ACHN (cell line): ENCODE measurements around the gene BPI.
"Not testable (repeated sequence)": the region's sequence is repeated elsewhere in the genome, so short reads cannot be mapped to it uniquely, and the experiment has no call there.

ENCODE experiments used
- DNase-seq: peaks from one replicate; pipeline ENCODE4 v3.0.0-alpha.2; 2015
- in situ Hi-C: cut with HindIII; loops from 2 replicates; pipeline ENCODE4 v1.10.0; 2017; ENCODE audit warnings: low sequenced_read_pairs, low pct_ligation_motif_present, low pct_unique_long_range_greater_than_20kb

The BPI gene

DNA sequence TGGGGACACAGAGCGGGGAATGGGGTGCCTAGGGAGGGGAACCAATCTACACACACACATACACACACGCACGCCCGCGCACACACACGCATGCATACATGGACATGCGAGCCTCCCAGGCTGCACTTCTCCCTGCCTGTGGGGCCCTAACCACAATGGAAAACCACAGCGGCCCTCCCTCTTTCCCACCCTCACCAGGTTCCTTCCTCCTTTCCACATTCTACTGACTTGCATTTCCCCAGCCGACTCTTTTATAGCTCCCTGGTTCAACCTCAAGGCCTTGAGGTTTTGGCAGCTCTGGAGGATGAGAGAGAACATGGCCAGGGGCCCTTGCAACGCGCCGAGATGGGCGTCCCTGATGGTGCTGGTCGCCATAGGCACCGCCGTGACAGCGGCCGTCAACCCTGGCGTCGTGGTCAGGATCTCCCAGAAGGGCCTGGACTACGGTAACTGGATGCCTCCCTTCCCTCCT, at the start of gene BPI:
Gene BPI (plus strand): TSS at position 249 of the 472 bp plus-strand sequence. CDS start 68 bp downstream, at position 317.
- in situ Hi-C loops = no loop called here
- no peak for DNase-seq

DNA sequence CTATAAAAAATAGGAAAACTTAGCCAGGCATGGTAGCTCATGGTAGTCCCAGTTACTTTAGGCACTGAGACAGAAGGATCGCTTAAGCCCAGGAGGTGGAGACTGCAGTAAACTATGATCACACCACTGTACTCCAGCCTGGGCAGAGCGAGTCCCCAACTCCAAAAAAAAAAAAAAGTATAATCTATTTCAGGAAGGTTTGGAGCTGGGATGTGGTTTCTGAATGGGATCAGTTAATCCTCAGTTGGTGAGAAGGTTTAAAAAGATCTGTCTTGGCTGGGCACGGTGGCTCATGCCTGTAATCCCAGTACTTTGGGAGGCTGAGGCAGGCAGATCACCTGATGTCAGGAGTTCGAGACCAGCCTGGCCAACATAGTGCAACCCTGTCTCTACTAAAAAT, 49.3 kb upstream of the BPI start:
- DNase-seq, in situ Hi-C loops: not testable (repeated sequence)

- in situ Hi-C loops = no loop called here
Observed at GRCh38 chr20:38255393-38255792, 48.6 kb upstream of the BPI start.

DNA sequence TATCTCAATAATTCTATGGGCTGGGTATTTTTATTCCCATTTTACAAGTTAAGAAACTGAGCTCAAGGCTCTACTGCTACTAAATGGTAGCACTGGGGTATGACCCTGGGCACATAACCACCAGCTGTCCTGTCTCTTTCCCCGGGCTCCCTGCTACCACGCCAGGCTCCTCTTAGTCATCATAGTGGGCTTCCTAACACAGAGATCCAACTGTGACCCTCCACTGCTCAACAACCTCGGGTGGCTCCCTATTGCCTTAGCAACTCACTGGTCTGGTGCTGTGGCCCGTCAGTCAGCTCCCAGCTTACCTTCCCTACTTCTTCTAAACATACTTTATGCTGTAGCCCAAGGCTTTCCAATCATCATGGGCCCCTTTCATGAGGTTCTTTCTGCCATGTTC, 47.9 kb upstream of the BPI start:
- in situ Hi-C loops = no loop called here
- DNase-seq = no peak

More at GRCh38 chr20:38255393-38255792, 48.6 kb upstream of the BPI start:
- DNase-seq = no peak

GRCh38 chr20:38256966-38257365, 47.0 kb upstream of the BPI start:
- DNase-seq = no peak
- in situ Hi-C loops = no loop called here

GRCh38 chr20:38258545-38259215, 45.3 kb upstream of the BPI start:
- no peak for DNase-seq
- in situ Hi-C loops = no loop called here

- in situ Hi-C loops = no loop called here
- no peak for DNase-seq
Observed at GRCh38 chr20:38260025-38260377, 44.0 kb upstream of the BPI start.

- no peak for DNase-seq
- in situ Hi-C loops = no loop called here
Observed at GRCh38 chr20:38260378-38261053, 43.4 kb upstream of the BPI start, which contains the start of gene KIAA1755. KIAA1755 (minus strand) TSS chr20:38260735; CDS start chr20:38260500, 235 bp downstream.

GRCh38 chr20:38261054-38261390, 42.9 kb upstream of the BPI start:
- no peak for DNase-seq
- in situ Hi-C loops = no loop called here

GRCh38 chr20:38262931-38263330, 41.0 kb upstream of the BPI start:
- in situ Hi-C loops = no loop called here
- no peak for DNase-seq

DNA sequence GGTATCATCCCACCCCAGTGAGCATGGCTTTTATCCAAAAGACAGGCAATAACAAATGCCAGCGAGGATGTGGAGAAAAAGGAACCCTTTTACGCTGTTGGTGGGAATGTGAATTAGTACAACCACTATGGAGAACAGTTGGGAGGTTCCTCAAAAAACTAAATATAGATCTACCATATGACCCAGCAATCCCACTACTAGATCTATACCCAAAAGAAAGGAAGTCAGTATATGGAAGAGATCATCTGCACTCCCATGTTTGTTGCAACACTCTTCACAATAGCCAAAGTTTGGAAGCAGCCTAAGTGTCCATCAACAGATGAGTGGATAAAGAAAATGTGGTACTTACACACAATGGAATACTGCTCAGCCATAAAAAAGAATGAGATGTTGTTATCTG, 37.5 kb upstream of the BPI start:
- in situ Hi-C loops = no loop called here
- DNase-seq = no peak

GRCh38 chr20:38267296-38267695, 36.7 kb upstream of the BPI start:
- no peak for DNase-seq
- in situ Hi-C loops = no loop called here

DNA sequence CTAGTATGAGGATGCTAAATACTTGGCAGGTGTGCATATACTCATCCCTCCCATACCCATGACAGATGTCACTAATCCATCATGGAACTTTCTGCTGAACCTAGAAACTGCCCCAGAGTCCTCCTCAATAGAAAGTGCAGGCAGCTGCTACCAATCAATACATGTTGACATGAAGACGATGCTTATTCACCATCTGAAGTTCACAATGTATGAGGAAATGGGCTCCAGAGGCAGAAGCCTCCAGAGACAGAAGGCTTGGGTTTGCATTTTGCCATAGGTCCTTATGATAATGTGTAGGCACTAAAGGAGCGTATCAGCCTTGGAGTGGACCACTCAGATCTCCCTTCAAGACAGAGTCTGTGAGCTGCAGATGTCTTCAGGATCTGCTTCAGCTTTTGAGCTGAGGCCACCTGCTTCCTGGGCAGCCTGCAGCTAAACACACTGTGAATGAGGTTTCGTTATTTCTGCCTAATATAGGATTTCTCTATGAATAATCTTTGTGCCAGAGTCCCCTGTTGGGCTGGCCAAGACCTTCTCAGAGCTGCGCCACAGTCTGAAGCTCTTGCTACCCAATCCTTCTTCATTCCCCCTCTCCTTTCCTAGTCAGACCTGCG, 35.9 kb upstream of the BPI start:
- in situ Hi-C loops = no loop called here
- DNase-seq = no peak

- DNase-seq = no peak
- in situ Hi-C loops = no loop called here
Observed at GRCh38 chr20:38269040-38269439, 34.9 kb upstream of the BPI start.

- no peak for DNase-seq
- in situ Hi-C loops = no loop called here
Observed at GRCh38 chr20:38269715-38270114, 34.2 kb upstream of the BPI start.

- in situ Hi-C loops = no loop called here
- DNase-seq = peak; percentile 25
Observed at GRCh38 chr20:38270869-38271605, 32.9 kb upstream of the BPI start.

- in situ Hi-C loops = no loop called here
- no peak for DNase-seq
Observed at GRCh38 chr20:38271608-38272120, 32.3 kb upstream of the BPI start.

DNA sequence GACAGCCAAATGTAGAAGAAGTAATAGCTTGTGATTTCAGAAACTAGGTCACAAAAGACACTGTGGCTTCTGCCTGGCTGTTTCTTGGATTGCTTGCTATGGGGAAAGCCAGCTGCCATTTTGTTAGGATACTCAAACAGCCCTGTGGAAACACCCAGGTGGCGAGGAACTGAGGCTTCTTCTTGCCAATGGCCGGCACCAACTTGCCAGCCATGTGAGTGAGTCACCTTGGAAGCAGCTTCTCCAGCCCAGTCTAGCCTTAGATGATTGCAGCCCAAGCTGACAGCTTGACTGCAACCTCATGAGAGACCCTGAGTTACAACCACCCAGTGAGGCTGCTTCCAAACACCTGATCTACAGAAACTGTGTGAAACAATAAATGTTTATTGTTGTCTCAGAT, 31.6 kb upstream of the BPI start:
- in situ Hi-C loops = no loop called here
- DNase-seq = no peak

DNA sequence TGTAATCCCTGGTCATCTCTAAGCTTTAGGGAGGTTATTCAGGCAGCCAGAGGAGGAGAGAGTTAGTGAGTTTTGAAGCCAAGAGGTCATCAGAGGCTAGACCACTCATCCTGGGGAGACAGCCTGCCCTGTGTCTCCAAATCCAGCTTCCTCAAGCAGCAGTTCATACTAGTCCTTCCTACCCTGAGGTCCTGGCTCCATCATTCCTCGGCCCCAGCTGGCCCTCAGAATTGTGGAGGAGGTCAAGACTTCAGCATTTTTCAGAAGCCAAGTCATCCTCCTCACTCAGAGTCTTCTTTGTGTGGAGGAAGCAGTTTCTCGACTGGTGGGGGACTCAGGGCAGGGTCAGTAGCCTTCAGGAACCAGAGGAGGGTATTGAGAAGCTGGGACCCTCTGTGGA, 31.0 kb upstream of the BPI start:
- no peak for DNase-seq
- in situ Hi-C loops = no loop called here
